ENCODE data around the gene B9D2.
"Not testable (repeated sequence)": the region's sequence is repeated elsewhere in the genome, so short reads cannot be mapped to it uniquely, and the experiment has no call there.

Gene B9D2

DNA sequence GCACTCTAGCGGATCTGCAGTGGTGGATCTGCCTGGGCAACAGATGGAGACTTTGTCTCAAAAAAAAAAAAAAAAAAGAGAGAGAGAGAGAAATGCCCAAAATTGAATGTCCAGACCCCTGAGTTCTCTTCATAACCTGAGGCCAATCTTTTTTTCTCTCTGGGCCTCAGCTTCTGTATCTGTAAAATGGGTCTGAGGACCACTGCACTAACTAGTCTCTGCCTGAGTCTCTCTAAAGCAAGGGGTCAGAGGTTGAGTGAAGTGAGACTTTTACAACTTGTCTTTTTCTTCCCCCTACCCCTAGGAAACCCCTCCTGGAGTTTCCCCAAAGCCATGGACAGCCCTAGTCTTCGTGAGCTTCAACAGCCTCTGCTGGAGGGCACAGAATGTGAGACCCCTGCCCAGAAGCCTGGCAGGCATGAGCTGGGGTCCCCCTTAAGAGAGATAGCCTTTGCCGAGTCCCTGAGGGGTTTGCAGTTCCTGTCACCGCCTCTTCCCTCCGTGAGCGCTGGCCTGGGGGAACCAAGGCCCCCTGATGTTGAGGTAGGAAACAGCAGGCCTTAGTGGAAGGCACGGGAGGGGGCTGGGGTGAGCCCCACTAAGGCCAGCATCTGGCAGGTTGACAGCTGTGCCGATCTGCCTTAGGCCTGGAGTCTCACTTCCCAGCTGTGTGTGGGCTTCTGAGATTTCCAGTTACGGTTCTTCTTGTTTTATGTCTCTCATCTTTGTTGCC is 14.2 kb upstream of the B9D2 start:
- no peak overlapping the region for H3K4me3 ChIP-seq (ENCODE audit: low read depth, low read length)
- no peak for DNase-seq (ENCODE audit: low read depth, low spot score)
- ChIA-PET POLR2A (no interaction called here), CTCF (interaction anchor here (0.5 to 1.4 kb wide), 4 partner anchors 8 to 70 kb away, joined by 3 to 4 read pairs (median 4); no protein-coding TSS in a partner anchor)
- TF ChIP-seq, protein P1, sequence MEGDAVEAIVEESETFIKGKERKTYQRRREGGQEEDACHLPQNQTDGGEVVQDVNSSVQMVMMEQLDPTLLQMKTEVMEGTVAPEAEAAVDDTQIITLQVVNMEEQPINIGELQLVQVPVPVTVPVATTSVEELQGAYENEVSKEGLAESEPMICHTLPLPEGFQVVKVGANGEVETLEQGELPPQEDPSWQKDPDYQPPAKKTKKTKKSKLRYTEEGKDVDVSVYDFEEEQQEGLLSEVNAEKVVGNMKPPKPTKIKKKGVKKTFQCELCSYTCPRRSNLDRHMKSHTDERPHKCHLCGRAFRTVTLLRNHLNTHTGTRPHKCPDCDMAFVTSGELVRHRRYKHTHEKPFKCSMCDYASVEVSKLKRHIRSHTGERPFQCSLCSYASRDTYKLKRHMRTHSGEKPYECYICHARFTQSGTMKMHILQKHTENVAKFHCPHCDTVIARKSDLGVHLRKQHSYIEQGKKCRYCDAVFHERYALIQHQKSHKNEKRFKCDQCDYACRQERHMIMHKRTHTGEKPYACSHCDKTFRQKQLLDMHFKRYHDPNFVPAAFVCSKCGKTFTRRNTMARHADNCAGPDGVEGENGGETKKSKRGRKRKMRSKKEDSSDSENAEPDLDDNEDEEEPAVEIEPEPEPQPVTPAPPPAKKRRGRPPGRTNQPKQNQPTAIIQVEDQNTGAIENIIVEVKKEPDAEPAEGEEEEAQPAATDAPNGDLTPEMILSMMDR (IDR thresholded peaks at IDR 0.05; ENCODE audit: insufficient read depth, low read length, missing control alignments) = peak; percentile 27

DNA sequence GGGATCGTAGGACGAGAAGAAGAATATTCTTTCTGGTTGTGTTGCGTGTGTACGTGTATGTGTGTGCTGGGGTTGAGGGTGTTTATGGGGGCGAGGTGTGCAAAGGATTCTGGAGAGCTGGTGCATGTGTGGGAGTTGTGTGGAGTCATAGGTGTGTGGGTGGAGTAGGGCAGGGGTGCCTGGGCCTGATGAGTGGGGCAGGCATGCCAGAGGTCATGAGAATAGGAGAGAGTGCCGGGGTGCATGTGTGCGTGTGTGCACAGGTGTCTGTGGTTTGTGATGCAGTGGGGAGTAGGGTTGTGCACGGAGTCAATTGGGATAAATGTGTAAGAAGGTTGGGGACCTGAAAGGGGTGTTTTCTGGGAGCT is 13.0 kb upstream of the B9D2 start:
- TF ChIP-seq, protein P1 (IDR thresholded peaks at IDR 0.05; ENCODE audit: insufficient read depth, low read length, missing control alignments) = no peak
- peak overlapping the region; percentile 59 for H3K4me3 ChIP-seq (ENCODE audit: low read depth, low read length)
- ChIA-PET POLR2A (no interaction called here), CTCF (no interaction called here)
- no peak for DNase-seq (ENCODE audit: low read depth, low spot score)

DNA sequence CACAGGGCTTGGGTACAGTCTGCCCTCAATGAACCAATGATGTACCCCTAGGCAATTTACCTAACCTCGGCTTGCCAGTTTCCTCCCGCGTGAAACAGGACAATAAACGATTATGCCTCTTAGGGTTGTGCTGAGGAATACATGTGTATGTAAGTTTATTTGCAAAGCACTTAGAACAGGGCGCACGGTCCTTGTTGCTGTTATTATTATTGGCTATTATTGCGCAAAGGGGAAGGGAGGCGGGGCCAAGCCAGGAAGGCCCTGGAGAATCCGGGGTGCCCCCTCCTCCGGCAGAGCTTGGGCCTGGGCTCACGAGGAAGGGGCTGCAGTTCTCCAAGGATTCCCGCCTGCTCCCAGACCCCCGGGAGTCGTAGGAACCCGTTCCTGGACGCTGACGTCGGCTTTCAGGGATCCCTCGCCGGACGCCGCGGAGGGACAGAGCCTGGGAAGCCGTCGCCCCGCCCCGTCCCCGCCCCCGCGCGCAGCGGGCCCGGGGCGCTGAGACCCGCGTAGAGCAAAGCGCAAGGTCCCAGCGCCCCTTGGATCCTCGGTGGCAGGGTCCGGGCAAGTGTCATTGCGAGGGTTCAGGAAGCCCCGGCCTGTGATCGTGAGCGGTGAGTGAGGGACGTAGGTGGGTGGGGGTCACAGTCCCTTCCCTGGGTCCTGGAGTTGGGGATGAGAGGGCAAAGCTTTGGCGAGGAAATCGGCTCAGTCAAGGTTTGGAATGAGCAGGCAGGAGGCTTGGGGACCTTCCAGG is 12.5 kb upstream of the B9D2 start, which contains the start of gene TMEM91:
Gene TMEM91, plus strand, starts transcription at position 293 of the 757 bp plus-strand sequence. CDS start 1,777 bp downstream, outside the sequence.
- DNase-seq (ENCODE audit: low read depth, low spot score) = no peak
- peak within 1 kb of the TSS; percentile 59 for H3K4me3 ChIP-seq (ENCODE audit: low read depth, low read length)
- POLR2A ChIA-PET = no interaction called here

DNA sequence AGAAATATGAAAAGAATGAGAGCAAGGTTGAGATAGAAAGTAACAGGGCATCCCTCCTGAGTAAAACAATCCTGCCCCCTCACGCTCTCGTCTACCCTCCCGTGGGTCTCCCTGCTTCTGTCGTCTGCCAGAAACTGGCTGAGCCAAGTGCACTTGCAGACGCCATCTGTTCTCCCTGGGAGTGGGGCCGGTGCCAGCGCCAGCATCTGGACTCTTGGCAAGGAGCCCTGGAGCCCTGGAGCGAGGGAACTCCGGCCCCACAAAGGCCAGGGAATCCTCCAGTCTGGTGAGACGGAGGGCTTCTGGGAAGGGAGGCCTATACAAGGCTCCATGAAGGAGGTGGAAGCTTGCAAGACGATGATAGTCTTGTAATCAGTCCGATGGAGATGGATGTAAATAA is 10.0 kb upstream of the B9D2 start:
- CTCF ChIA-PET = no interaction called here
- TF ChIP-seq, protein P1 (IDR thresholded peaks at IDR 0.05; ENCODE audit: insufficient read depth, low read length, missing control alignments) = no peak
- peak; percentile 59 for DNase-seq (ENCODE audit: low read depth, low spot score)
- H3K4me3 ChIP-seq (ENCODE audit: low read depth, low read length) = no peak overlapping the region
- POLR2A ChIA-PET = no interaction called here

More for the DNA sequence above, 12.5 kb upstream of the B9D2 start, which contains the start of gene TMEM91:
- TF ChIP-seq, protein P1 (IDR thresholded peaks at IDR 0.05; ENCODE audit: insufficient read depth, low read length, missing control alignments) = no peak
- CTCF ChIA-PET = interaction anchor here (0.7 kb wide), 1 partner anchor 11 kb away, joined by 4 read pairs; no protein-coding TSS in a partner anchor

DNA sequence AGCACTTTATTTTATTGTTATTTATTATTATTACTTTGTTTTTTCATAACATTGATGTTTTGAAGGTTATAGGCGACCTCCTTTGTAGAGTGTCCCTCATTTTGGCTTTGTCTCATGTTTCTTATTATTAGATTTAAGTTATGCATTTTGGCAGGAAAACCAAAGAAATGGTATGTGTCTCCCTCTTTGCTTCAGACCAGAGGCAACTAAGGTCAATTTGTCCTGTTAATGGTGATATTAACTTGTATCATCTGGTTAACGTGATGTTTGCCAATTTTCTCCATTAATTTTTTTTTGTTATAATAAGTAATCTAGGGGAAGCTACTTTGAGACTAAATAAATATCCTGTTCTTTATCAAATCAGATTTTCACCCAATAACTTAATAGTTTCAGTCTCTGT is 8.6 kb upstream of the B9D2 start:
- CTCF ChIA-PET = interaction anchor here (0.7 to 1.2 kb wide), 3 partner anchors 9 to 51 kb away, joined by 3 to 4 read pairs (median 4); no protein-coding TSS in a partner anchor
- H3K4me3 ChIP-seq (ENCODE audit: low read depth, low read length) = no peak overlapping the region
- TF ChIP-seq, protein P1 (IDR thresholded peaks at IDR 0.05; ENCODE audit: insufficient read depth, low read length, missing control alignments) = no peak
- DNase-seq (ENCODE audit: low read depth, low spot score) = no peak
- POLR2A ChIA-PET = no interaction called here

DNA sequence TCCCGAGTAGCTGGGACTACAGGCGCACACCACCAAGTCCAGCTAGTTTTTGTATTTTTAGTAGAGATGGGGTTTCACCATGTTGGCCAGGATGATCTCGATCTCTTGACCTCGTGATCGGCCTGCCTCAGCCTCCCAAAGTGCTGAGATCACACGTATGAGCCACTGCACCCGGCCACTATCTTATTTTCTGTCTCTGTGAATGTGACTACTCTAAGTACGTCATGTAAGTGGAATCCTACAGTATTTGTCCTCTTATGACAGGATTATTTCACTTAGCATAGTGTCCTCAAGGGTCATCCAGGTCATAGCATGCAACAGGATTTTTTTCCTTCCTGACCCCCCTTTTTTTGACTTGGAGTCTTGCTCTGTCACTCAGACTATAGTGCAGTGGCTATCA is 7.6 kb upstream of the B9D2 start:
- CTCF ChIA-PET = interaction anchor here (9.7 kb wide), 1 partner anchor 18 kb away, joined by 103 read pairs; the partner anchor contains the start of gene TGFB1
- no peak for DNase-seq (ENCODE audit: low read depth, low spot score)
- POLR2A ChIA-PET = no interaction called here

DNA sequence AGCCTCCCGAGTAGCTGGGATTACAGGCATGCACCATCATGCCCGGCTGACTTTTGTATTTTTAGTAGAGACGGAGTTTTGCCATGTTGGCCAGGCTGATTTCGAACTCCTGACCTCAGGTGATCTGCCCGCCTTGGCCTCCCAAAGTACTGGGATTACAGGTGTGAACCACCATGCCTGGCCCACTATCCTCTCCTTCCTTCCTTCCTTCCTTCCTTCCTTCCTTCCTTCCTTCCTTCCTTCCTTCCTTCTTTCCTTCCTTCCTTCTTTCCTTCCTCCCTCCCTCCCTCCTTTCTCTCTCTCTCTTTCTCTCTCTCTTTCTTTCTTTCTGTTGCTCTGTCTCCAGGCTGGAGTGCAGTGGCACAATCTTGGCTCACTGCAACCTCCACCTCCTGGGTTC is 7.2 kb upstream of the B9D2 start:
- H3K4me3 ChIP-seq (ENCODE audit: low read depth, low read length); POLR2A ChIA-PET; DNase-seq (ENCODE audit: low read depth, low spot score): not testable (repeated sequence)
- CTCF ChIA-PET = interaction anchor here (9.7 kb wide), 1 partner anchor 17 kb away, joined by 103 read pairs; the partner anchor contains the start of gene TGFB1

More for the DNA sequence above, 7.6 kb upstream of the B9D2 start:
- H3K4me3 ChIP-seq (ENCODE audit: low read depth, low read length) = no peak overlapping the region
- TF ChIP-seq, protein P1 (IDR thresholded peaks at IDR 0.05; ENCODE audit: insufficient read depth, low read length, missing control alignments) = no peak

Measured in AG04449 (cell line).